HepG2 (cell line): ENCODE results near the gene FAT1. TPM values are rescaled to one million over a fixed set of nuclear protein-coding genes. Genes with fewer than 3 reads are reported as not detected.

Source experiments
- ARID5B ChIP-seq: IDR thresholded peaks from 2 replicates; pipeline ENCODE4 v1.4.0; 2020; ENCODE audit warnings: mild to moderate bottlenecking, missing genetic modification reagents
- HMG20A ChIP-seq: IDR thresholded peaks from 2 replicates; pipeline ENCODE4 v1.6.1; 2016; ENCODE audit warnings: borderline replicate concordance
- MIER2 ChIP-seq: IDR thresholded peaks from 2 replicates; pipeline ENCODE4 v1.6.1; 2016; ENCODE audit warnings: missing biosample characterization, missing genetic modification reagents
- MXD4 ChIP-seq: IDR thresholded peaks from 2 replicates; pipeline ENCODE4 v1.6.1; 2016; ENCODE audit warnings: mild to moderate bottlenecking, missing biosample characterization, missing genetic modification reagents
- NR2F6 ChIP-seq, 2 experiments: IDR thresholded peaks; 2 replicates each; pipeline ENCODE4 v1.6.1; 2016; ENCODE audit warnings: antibody characterized with exemption in 1 of 2, mild to moderate bottlenecking in 1 of 2
- PRDM10 ChIP-seq: sonication (generic); formaldehyde crosslinking; IDR thresholded peaks from 2 replicates; pipeline ENCODE4 v1.4.0; 2020; ENCODE audit warnings: low read depth, missing genetic modification reagents
- SRSF1 ChIP-seq: fragments of 200-400 bp; formaldehyde crosslinking; optimal IDR thresholded peaks from 2 replicates; pipeline ENCODE3; 2017; ENCODE audit warnings: mild to moderate bottlenecking, low read depth, low read length, moderate library complexity
- TBX2 ChIP-seq: sonication (generic); formaldehyde crosslinking; IDR thresholded peaks from 2 replicates; pipeline ENCODE4 v1.5.0; 2020; ENCODE audit warnings: missing genetic modification reagents, mild to moderate bottlenecking, borderline replicate concordance
- ZBTB43 ChIP-seq: sonication (generic); formaldehyde crosslinking; conservative IDR thresholded peaks from 2 replicates; pipeline ENCODE4 v1.4.0; 2020; ENCODE audit warnings: missing genetic modification reagents
- ZNF253 ChIP-seq: sonication (generic); formaldehyde crosslinking; IDR thresholded peaks from 2 replicates; pipeline ENCODE4 v1.8.0; 2022; ENCODE audit warnings: mild to moderate bottlenecking, missing genetic modification reagents, borderline replicate concordance
- ZNF318 ChIP-seq: sonication (generic); formaldehyde crosslinking; IDR thresholded peaks from 2 replicates; pipeline ENCODE4 v1.4.0; 2020; ENCODE audit warnings: mild to moderate bottlenecking, missing genetic modification reagents
- ZNF350 ChIP-seq: sonication (generic); formaldehyde crosslinking; IDR thresholded peaks from 2 replicates; pipeline ENCODE4 v1.4.0; 2020; ENCODE audit warnings: mild to moderate bottlenecking, low read depth, missing genetic modification reagents, borderline replicate concordance
- polyA plus RNA-seq, 8 experiments: library from polyadenylated mRNA; depleted of rRNA in 3 of 8; stranded (reverse) in 7 of 8; unstranded in 1 of 8; fragments of >200 nt; fragmentation: Illumina TruSeq in 4 of 8; extraction: Trizol in 4 of 8; gene quantifications; 2 replicates each; pipeline versions ENCODE4 v1.2.1 to v1.2.3, GENCODE V29; 2011 to 2016; ENCODE audit warnings: low read depth in 4 of 8, missing spikeins in 1 of 8, mixed read lengths in 1 of 8; ENCODE audit not compliant: insufficient read depth in 1 of 8
- total RNA-seq, 5 experiments: library from RNA; depleted of rRNA; stranded (reverse); fragments of >200 nt; fragmentation: Illumina TruSeq; extraction: Trizol; gene quantifications; 2 replicates each; pipeline ENCODE4 v1.2.3, GENCODE V29; 2016; ENCODE audit warnings: low read depth in 1 of 5

Gene FAT1
- total and polyA plus RNA-seq, 2 of the 13 experiments (the other 11 are each of a cell fraction or from before 2014, with no cell fraction given): 185 to 216 TPM

- TF ChIP-seq ZBTB43 (CRISPR knock-in tag) (no peak), PRDM10 (CRISPR knock-in tag) (no peak), ZNF318 (no peak), HMG20A (CRISPR knock-in tag) (peak; percentile 37; the same call in 1 of the 2 replicates), MIER2 (CRISPR knock-in tag) (peak; percentile 14; the same call in 1 of the 2 replicates), ZNF350 (no peak), SRSF1 (no peak), ZNF253 (CRISPR knock-in tag) (no peak), MXD4 (CRISPR knock-in tag) (no peak), ARID5B (CRISPR knock-in tag) (peak; percentile 53), TBX2 (no peak), NR2F6 (IDR thresholded peaks at IDR 0.05) (no peak), NR2F6 (CRISPR knock-in tag; IDR thresholded peaks at IDR 0.05) (0 out of 2 replicates have a peak, but pooled peaks have one; percentile 14)
Measured at GRCh38 chr4:186762361-186762760, 38.7 kb upstream of the FAT1 start (continued).
